ENCODE data around the gene PRICKLE1. TPM values are rescaled to one million over a fixed set of nuclear protein-coding genes. Genes with fewer than 3 reads are reported as not detected.

Gene PRICKLE1
- total and polyA plus RNA-seq, 2 of the 13 experiments (the other 11 are each of a cell fraction or from before 2014, with no cell fraction given): not detected

DNA sequence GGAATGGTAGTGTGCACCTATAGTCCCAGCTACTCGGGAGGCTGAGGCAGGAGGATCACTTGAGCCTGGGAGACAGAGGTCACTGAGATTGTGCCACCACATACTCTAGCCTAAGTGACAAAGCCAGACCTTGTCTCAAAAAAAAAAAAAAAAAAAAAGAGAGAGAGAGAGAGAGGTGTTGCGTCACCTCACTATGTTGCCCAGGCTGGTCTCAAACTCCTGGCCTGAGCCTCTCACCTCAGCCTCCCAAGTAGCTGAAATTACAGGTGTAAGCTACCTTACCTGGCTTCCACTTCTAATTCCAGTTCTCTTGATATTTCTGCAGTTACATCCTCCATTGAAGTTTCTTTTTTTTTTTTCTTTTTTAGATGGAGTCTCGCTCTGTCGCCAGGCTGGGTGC, 94.3 kb downstream of the PRICKLE1 start:
- FAIRE-seq: no peak
- no peaks in the 10 kb centered on the region for H3K4me1 ChIP-seq (ENCODE audit: insufficient read depth, low read length)
- 0 out of 5 replicates have a peak, but pooled peaks cover 0 to 3% of the 10 kb centered on the region in 2 experiments for H3K27me3 ChIP-seq (ENCODE audit: control insufficient read depth in 1 of 2, insufficient read depth in 2 of 2, low read length in 2 of 2)
- no peak overlapping the region for H3K9ac ChIP-seq (ENCODE audit: insufficient read depth, low read depth, low read length)
- no peak overlapping the region for H2AFZ ChIP-seq (ENCODE audit: low read length)
- H3K79me2 ChIP-seq (ENCODE audit: insufficient read depth, low read length): no peaks in the 10 kb centered on the region
- no peak overlapping the region for H3K4me3 ChIP-seq (replicated peaks in 1 of 3; ENCODE audit: insufficient read depth in 1 of 3, low read depth in 2 of 3, low read length in 3 of 3)
- in situ Hi-C loops (cut with HindIII; ENCODE audit: extremely low pct_ligation_motif_present, low pct_unique_long_range_greater_than_20kb) (loop anchor here (25.0 kb wide), 1 partner anchor 842 kb away; no protein-coding TSS in a partner anchor), intact Hi-C loops (cut with micrococcal nuclease; ENCODE audit: unreplicated experiment) (no loop called here)
- TF ChIP-seq HNRNPUL1 (IDR thresholded peaks at IDR 0.05; ENCODE audit: low read depth, low read length): no peak
- no peak for TF ChIP-seq FOXK1 (CRISPR knock-in tag; IDR thresholded peaks at IDR 0.05; ENCODE audit: borderline replicate concordance, low read depth)
- TF ChIP-seq, protein P1, sequence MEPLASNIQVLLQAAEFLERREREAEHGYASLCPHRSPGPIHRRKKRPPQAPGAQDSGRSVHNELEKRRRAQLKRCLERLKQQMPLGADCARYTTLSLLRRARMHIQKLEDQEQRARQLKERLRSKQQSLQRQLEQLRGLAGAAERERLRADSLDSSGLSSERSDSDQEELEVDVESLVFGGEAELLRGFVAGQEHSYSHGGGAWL (CRISPR knock-in tag; IDR thresholded peaks at IDR 0.05): no peak
- TF ChIP-seq, protein P2, sequence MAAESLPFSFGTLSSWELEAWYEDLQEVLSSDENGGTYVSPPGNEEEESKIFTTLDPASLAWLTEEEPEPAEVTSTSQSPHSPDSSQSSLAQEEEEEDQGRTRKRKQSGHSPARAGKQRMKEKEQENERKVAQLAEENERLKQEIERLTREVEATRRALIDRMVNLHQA (CRISPR knock-in tag; IDR thresholded peaks at IDR 0.05): no peak
- TF ChIP-seq POGZ (CRISPR knock-in tag; IDR thresholded peaks at IDR 0.05): no peak
- TF ChIP-seq SMAD3 (CRISPR knock-in tag; IDR thresholded peaks at IDR 0.05): no peak
- no peak for TF ChIP-seq ZNF780A (CRISPR knock-in tag; IDR thresholded peaks at IDR 0.05)
- TF ChIP-seq ZNF781 (CRISPR knock-in tag; IDR thresholded peaks at IDR 0.05; ENCODE audit: borderline replicate concordance, not compliant biosample characterization): no peak
- no peak for TF ChIP-seq ZNF224 (CRISPR knock-in tag; IDR thresholded peaks at IDR 0.05)
- TF ChIP-seq KMT2A (CRISPR knock-in tag; IDR thresholded peaks at IDR 0.05): no peak
- TF ChIP-seq HOXA7 (CRISPR knock-in tag; IDR thresholded peaks at IDR 0.05): no peak
- TF ChIP-seq, protein P3, sequence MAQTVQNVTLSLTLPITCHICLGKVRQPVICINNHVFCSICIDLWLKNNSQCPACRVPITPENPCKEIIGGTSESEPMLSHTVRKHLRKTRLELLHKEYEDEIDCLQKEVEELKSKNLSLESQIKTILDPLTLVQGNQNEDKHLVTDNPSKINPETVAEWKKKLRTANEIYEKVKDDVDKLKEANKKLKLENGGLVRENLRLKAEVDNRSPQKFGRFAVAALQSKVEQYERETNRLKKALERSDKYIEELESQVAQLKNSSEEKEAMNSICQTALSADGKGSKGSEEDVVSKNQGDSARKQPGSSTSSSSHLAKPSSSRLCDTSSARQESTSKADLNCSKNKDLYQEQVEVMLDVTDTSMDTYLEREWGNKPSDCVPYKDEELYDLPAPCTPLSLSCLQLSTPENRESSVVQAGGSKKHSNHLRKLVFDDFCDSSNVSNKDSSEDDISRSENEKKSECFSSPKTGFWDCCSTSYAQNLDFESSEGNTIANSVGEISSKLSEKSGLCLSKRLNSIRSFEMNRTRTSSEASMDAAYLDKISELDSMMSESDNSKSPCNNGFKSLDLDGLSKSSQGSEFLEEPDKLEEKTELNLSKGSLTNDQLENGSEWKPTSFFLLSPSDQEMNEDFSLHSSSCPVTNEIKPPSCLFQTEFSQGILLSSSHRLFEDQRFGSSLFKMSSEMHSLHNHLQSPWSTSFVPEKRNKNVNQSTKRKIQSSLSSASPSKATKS (CRISPR knock-in tag; IDR thresholded peaks at IDR 0.05): no peak
- TF ChIP-seq, protein P4, sequence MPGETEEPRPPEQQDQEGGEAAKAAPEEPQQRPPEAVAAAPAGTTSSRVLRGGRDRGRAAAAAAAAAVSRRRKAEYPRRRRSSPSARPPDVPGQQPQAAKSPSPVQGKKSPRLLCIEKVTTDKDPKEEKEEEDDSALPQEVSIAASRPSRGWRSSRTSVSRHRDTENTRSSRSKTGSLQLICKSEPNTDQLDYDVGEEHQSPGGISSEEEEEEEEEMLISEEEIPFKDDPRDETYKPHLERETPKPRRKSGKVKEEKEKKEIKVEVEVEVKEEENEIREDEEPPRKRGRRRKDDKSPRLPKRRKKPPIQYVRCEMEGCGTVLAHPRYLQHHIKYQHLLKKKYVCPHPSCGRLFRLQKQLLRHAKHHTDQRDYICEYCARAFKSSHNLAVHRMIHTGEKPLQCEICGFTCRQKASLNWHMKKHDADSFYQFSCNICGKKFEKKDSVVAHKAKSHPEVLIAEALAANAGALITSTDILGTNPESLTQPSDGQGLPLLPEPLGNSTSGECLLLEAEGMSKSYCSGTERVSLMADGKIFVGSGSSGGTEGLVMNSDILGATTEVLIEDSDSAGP (CRISPR knock-in tag; IDR thresholded peaks at IDR 0.05; ENCODE audit: borderline replicate concordance): no peak
- TF ChIP-seq MYNN (CRISPR knock-in tag; IDR thresholded peaks at IDR 0.05; ENCODE audit: low read depth): no peak
- no peak for TF ChIP-seq SP140L (CRISPR knock-in tag; IDR thresholded peaks at IDR 0.05; ENCODE audit: borderline replicate concordance)
- no peak for TF ChIP-seq TBL1XR1 (IDR thresholded peaks at IDR 0.05; ENCODE audit: borderline replicate concordance, low read length, partially characterized antibody)
- TF ChIP-seq HDAC2 (CRISPR knock-in tag; IDR thresholded peaks at IDR 0.05): no peak
- no peak for TF ChIP-seq PAF1 (CRISPR knock-in tag; IDR thresholded peaks at IDR 0.05)
- no peak for TF ChIP-seq SP2 (CRISPR knock-in tag; IDR thresholded peaks at IDR 0.05)
- TF ChIP-seq, protein P5, sequence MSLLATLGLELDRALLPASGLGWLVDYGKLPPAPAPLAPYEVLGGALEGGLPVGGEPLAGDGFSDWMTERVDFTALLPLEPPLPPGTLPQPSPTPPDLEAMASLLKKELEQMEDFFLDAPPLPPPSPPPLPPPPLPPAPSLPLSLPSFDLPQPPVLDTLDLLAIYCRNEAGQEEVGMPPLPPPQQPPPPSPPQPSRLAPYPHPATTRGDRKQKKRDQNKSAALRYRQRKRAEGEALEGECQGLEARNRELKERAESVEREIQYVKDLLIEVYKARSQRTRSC (CRISPR knock-in tag; IDR thresholded peaks at IDR 0.05; ENCODE audit: low read depth): no peak
- H3K36me3 ChIP-seq (replicated peaks in 1 of 2; ENCODE audit: control insufficient read depth in 1 of 2, insufficient read depth in 2 of 2, low read length in 2 of 2): no peaks in the 10 kb centered on the region
- H4K20me1 ChIP-seq (ENCODE audit: insufficient read depth, low read length): no peaks in the 10 kb centered on the region
- ATAC-seq: no peak
- no peak overlapping the region for H3K27ac ChIP-seq (ENCODE audit: extremely low read length, insufficient read depth, low read length)
- BruUV-seq (replicated peaks): no TSS peak
- WGBS (ENCODE audit: low lambda C conversion rate): 52% methylated on average over 4 of the region's 4 CpGs
- DNase-seq (ENCODE audit: low spot score): no peak
- H3K4me2 ChIP-seq (ENCODE audit: low read depth, low read length): no peak overlapping the region
- CTCF ChIA-PET (ENCODE audit: low intra/inter-chr PET ratio, low total read pairs): no interaction called here
- H3K9me3 ChIP-seq (ENCODE audit: low read length): no peaks in the 10 kb centered on the region
- POLR2A ChIA-PET: no interaction called here
